CD4-positive, alpha-beta memory T cell (primary cell): ENCODE data around the gene RAB9A. TPM values are rescaled to one million over a fixed set of nuclear protein-coding genes. Genes with fewer than 3 reads are reported as not detected.
"Not testable (repeated sequence)": the region's sequence is repeated elsewhere in the genome, so short reads cannot be mapped to it uniquely, and the experiment has no call there.

Experiments used
- CTCF ChIA-PET: fragments of 350-600 bp; sonication (Branson Sonifier 250); formaldehyde crosslinking; loops from one replicate; lab custom pipeline; 2021; ENCODE audit warnings: inconsistent platforms; ENCODE audit not compliant: partially characterized antibody; lab: Charles Lee
- POLR2A ChIA-PET: fragments of 350-600 bp; sonication (Branson Sonifier 250); formaldehyde crosslinking; loops from one replicate; lab custom pipeline; 2021; ENCODE audit not compliant: partially characterized antibody; lab: Charles Lee
- DNase-seq, 5 donors: peaks; one replicate each; pipeline versions ENCODE4 v3.0.0 to v3.0.0-alpha.2; 2020 to 2022; ENCODE audit warnings: mixed read lengths in 1 of 5
- H3K27ac ChIP-seq: one replicate; pipeline ENCODE4 v1.7.0; 2013; ENCODE audit warnings: low read depth, low read length
- H3K27me3 ChIP-seq: 2 replicates; pipeline ENCODE4 v1.7.0; 2013; ENCODE audit warnings: mild to moderate bottlenecking, low read length, moderate library complexity; ENCODE audit not compliant: insufficient read depth
- H3K36me3 ChIP-seq: 2 replicates; pipeline ENCODE4 v1.7.0; 2013; ENCODE audit warnings: mild to moderate bottlenecking, low read length, moderate library complexity; ENCODE audit not compliant: insufficient read depth
- H3K4me1 ChIP-seq: 2 replicates; pipeline ENCODE4 v1.7.0; 2013; ENCODE audit warnings: mild to moderate bottlenecking, low read length, moderate library complexity; ENCODE audit not compliant: insufficient read depth
- H3K4me3 ChIP-seq, 2 donors: one replicate each; pipeline ENCODE4 v1.7.0; 2013; ENCODE audit warnings: low read length in 2 of 2, mild to moderate bottlenecking in 1 of 2
- H3K9me3 ChIP-seq, 2 donors: one replicate each; pipeline ENCODE4 v1.7.0; 2013; ENCODE audit warnings: low read length in 2 of 2, control low read depth in 1 of 2; ENCODE audit not compliant: control insufficient read depth in 1 of 2
- H3K27ac Mint-ChIP-seq, 7 donors: one replicate each; pipeline ENCODE4 v1.8.0; 2020 to 2021; ENCODE audit warnings: mixed read lengths in 7 of 7, mild to moderate bottlenecking in 6 of 7, inconsistent platforms in 3 of 7, moderate library complexity in 3 of 7
- H3K27me3 Mint-ChIP-seq, 2 donors: one replicate each; pipeline ENCODE4 v1.8.0; 2020 to 2021; ENCODE audit warnings: mixed read lengths in 2 of 2
- H3K36me3 Mint-ChIP-seq, 2 donors: one replicate each; pipeline ENCODE4 v1.8.0; 2020 to 2021; ENCODE audit warnings: mixed read lengths in 2 of 2, inconsistent platforms in 1 of 2, mild to moderate bottlenecking in 1 of 2
- H3K4me1 Mint-ChIP-seq, 4 donors: one replicate each; pipeline ENCODE4 v1.8.0; 2020 to 2021; ENCODE audit warnings: mixed read lengths in 4 of 4, mild to moderate bottlenecking in 1 of 4
- H3K4me3 Mint-ChIP-seq, 8 donors: one replicate each; pipeline ENCODE4 v1.8.0; 2020 to 2021; ENCODE audit warnings: mixed read lengths in 8 of 8, mild to moderate bottlenecking in 7 of 8, moderate library complexity in 6 of 8, inconsistent platforms in 3 of 8
- H3K9me3 Mint-ChIP-seq, 8 donors: one replicate each; pipeline ENCODE4 v1.8.0; 2020 to 2021; ENCODE audit warnings: mixed read lengths in 8 of 8, mild to moderate bottlenecking in 5 of 8, inconsistent platforms in 3 of 8, moderate library complexity in 1 of 8
- intact Hi-C: fragments of 100-400 bp; cut with micrococcal nuclease; formaldehyde crosslinking; loops from one replicate; pipeline ENCODE4 v1.15.1; 2023
- polyA plus RNA-seq, 2 donors: library from polyadenylated mRNA; unstranded; fragments of 300-500 nt; fragmentation: Illumina TruSeq; gene quantifications; one replicate each; pipeline ENCODE4 v1.2.3, GENCODE V29; 2021
- total RNA-seq, 2 experiments: library from RNA; stranded (reverse); gene quantifications; one replicate each; pipeline ENCODE4 v1.2.3, GENCODE V29; 2021

RAB9A gene
- total and polyA plus RNA-seq, 4 experiments from 2014 or later: 19.9 to 33.4 (median 27.2) TPM

GRCh38 chrX:13717700-13718472, 29.0 kb downstream of the RAB9A start:
- Mint-ChIP-seq H3K27ac (peak overlapping the region in 5 of 7 donors; percentile 17 to 95 (median 73)), H3K27me3 (no peaks in the 10 kb centered on the region), H3K36me3 (peaks cover 26 to 39% of the 10 kb centered on the region in 2 donors), H3K4me3 (peak overlapping the region in 1 of 8 donors; percentile 33), H3K4me1 (peaks cover 16 to 58% (median 35%) of the 10 kb centered on the region in 4 donors), H3K9me3 (peaks cover 0 to 2% (median 0%) of the 10 kb centered on the region in 8 donors)
- intact Hi-C loops: no loop called here
- CTCF ChIA-PET: interaction anchor here (1.4 kb wide), 1 partner anchor 26 kb away, joined by 3 read pairs; no protein-coding TSS in a partner anchor
- Histone ChIP-seq H3K36me3 (peaks cover 4% of the 10 kb centered on the region), H3K4me1 (peaks cover 43% of the 10 kb centered on the region), H3K4me3 (no peak overlapping the region), H3K27me3 (no peaks in the 10 kb centered on the region), H3K9me3 (no peaks in the 10 kb centered on the region), H3K27ac (no peak overlapping the region)
- POLR2A ChIA-PET: interaction anchor here (4.2 to 12.8 kb wide), 2 partner anchors 16 to 29 kb away, joined by 16 to 196 read pairs; partner anchors contain the start of genes OFD1, RAB9A and TRAPPC2
- no peak for DNase-seq

DNA sequence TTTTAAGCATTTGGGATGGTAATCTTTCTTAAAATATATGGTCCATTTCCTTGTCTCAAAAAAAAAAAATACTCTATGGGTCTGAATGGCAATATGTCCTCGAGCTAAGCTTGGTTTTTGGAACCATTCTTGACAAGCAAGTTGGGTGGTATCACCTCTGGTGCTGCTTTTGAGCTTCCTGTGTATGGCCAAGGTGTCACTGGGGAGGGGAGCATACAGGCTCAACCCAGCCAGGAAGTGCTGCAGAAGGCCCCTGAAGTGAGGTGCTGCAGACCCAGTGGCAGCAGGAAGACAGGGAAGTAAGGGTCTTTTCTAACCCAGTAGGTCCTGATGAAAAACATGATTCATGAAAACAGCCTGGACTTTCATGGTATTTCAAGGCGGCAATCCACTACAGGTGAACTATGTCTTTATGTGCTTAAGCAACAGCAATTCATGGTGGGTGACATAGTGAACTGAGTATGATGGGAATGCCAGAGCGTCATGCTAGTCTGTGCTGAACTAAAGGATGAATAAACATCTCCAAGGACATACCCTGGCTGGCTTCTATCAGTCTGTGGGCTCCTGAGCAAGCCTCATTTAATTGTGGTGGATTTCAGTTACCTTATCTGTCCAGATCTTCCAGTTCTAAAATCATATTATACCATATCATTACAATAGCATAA, 30.4 kb downstream of the RAB9A start:
- Histone ChIP-seq H3K36me3 (peaks cover 4% of the 10 kb centered on the region), H3K4me1 (peaks cover 52% of the 10 kb centered on the region), H3K4me3 (no peak overlapping the region), H3K27ac (peak overlapping the region; percentile 4), H3K27me3 (no peaks in the 10 kb centered on the region), H3K9me3 (no peaks in the 10 kb centered on the region)
- peak in 2 of 5 donors; percentile 12 to 15 for DNase-seq
- Mint-ChIP-seq H3K36me3 (peaks cover 34 to 49% of the 10 kb centered on the region in 2 donors), H3K27me3 (no peaks in the 10 kb centered on the region), H3K4me3 (peak overlapping the region in 4 of 8 donors; percentile 46 to 61 (median 50)), H3K4me1 (peaks cover 21 to 68% (median 43%) of the 10 kb centered on the region in 4 donors), H3K27ac (peak overlapping the region; percentile 49 to 88 (median 84)), H3K9me3 (peaks cover 0 to 2% (median 0%) of the 10 kb centered on the region in 8 donors)
- ChIA-PET CTCF (no interaction called here), POLR2A (interaction anchor here (0.9 to 12.8 kb wide), 3 partner anchors 10 to 32 kb away, joined by 3 to 196 read pairs (median 3); partner anchors contain the start of genes OFD1 and TRAPPC2)
- intact Hi-C loops: no loop called here

DNA sequence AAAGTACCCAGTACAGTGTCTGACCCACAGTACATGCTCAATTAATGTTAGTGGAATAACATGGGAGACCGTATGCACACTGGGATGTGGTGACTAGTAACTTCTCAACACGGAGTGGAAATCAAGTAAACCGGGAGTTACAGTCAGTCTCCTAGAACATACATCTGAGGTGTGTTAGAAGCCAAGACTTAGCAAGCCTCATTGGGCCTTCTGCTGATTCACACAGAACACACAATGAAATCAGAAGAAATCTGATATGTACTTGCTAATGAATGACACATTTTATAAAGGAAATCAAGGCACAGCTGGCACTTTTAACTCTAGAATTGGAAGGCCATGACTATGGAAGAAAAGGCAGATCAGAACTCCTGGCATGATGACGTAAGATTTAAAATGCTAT, 32.4 kb downstream of the RAB9A start:
- Histone ChIP-seq H3K27me3 (no peaks in the 10 kb centered on the region), H3K9me3 (no peaks in the 10 kb centered on the region), H3K27ac (no peak overlapping the region), H3K4me1 (peaks cover 59% of the 10 kb centered on the region), H3K36me3 (peaks cover 4% of the 10 kb centered on the region), H3K4me3 (no peak overlapping the region)
- Mint-ChIP-seq H3K27ac (peak overlapping the region in 4 of 7 donors; percentile 7 to 59 (median 31)), H3K27me3 (no peaks in the 10 kb centered on the region), H3K36me3 (peaks cover 35 to 45% of the 10 kb centered on the region in 2 donors), H3K4me3 (no peak overlapping the region), H3K9me3 (peaks cover 0 to 4% (median under 1%) of the 10 kb centered on the region in 8 donors), H3K4me1 (peaks cover 29 to 85% (median 57%) of the 10 kb centered on the region in 4 donors)
- POLR2A ChIA-PET: interaction anchor here (1.1 to 12.8 kb wide), 3 partner anchors 10 to 32 kb away, joined by 3 to 196 read pairs (median 6); partner anchors contain the start of genes OFD1, RAB9A and TRAPPC2
- DNase-seq: no peak
- intact Hi-C loops: no loop called here
- CTCF ChIA-PET: interaction anchor here (0.7 to 1.4 kb wide), 2 partner anchors 16 to 25 kb away, joined by 3 to 6 read pairs; no protein-coding TSS in a partner anchor

GRCh38 chrX:13721819-13722519, 33.0 kb downstream of the RAB9A start:
- H3K27me3 Mint-ChIP-seq: no peaks in the 10 kb centered on the region
- H3K27me3 ChIP-seq: no peaks in the 10 kb centered on the region
- H3K4me3 ChIP-seq: no peak overlapping the region
- no peak overlapping the region for H3K27ac ChIP-seq
- H3K4me1 ChIP-seq: peaks cover 54% of the 10 kb centered on the region
- H3K9me3 Mint-ChIP-seq: peaks cover 0 to 6% (median under 1%) of the 10 kb centered on the region in 8 donors
- DNase-seq: no peak
- peak overlapping the region; percentile 30 to 75 (median 59) for H3K27ac Mint-ChIP-seq
- H3K4me1 Mint-ChIP-seq: peaks cover 31 to 88% (median 60%) of the 10 kb centered on the region in 4 donors
- ChIA-PET POLR2A (interaction anchor here (1.1 to 12.8 kb wide), 3 partner anchors 10 to 33 kb away, joined by 3 to 196 read pairs (median 6); partner anchors contain the start of genes OFD1, RAB9A and TRAPPC2), CTCF (interaction anchor here (0.7 to 1.4 kb wide), 2 partner anchors 15 to 26 kb away, joined by 3 to 6 read pairs; no protein-coding TSS in a partner anchor)
- H3K4me3 Mint-ChIP-seq: no peak overlapping the region
- H3K36me3 Mint-ChIP-seq: peaks cover 36 to 46% of the 10 kb centered on the region in 2 donors
- no peaks in the 10 kb centered on the region for H3K9me3 ChIP-seq
- intact Hi-C loops: no loop called here
- H3K36me3 ChIP-seq: peaks cover 4% of the 10 kb centered on the region

DNA sequence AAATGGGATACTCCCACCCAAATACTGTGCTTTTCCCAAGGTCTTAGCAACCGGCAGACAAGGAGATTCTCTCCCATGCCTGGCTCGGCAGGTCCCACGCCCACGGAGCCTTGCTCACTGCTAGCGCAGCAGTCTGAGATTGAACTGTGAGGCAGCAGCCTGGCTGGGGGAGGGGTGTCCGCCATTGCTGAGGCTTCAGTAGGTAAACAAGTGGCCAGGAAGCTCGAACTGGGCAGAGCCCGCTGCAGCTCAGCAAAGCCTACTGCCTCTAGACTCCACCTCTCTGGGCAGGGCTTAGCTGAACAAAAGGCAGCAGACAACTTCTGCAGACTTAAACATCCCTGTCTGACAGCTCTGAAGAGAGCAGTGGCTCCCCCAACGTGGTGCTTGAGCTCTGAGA, 36.0 kb downstream of the RAB9A start:
- H3K27me3 Mint-ChIP-seq, H3K27me3 ChIP-seq, H3K9me3 ChIP-seq, H3K36me3 ChIP-seq: not testable (repeated sequence)
- Mint-ChIP-seq H3K27ac (peak overlapping the region; percentile 86 to 93 (median 89)), H3K4me3 (peak overlapping the region; percentile 52 to 84 (median 73)), H3K9me3 (peaks cover 0 to 20% (median 2%) of the 10 kb centered on the region in 8 donors), H3K36me3 (peaks cover 40 to 55% of the 10 kb centered on the region in 2 donors), H3K4me1 (peaks cover 32 to 86% (median 57%) of the 10 kb centered on the region in 4 donors)
- H3K4me1 ChIP-seq: peaks cover 25% of the 10 kb centered on the region
- peak; percentile 64 to 74 (median 70) for DNase-seq
- ChIA-PET CTCF (interaction anchor here (1.1 to 2.6 kb wide), 2 partner anchors 11 to 22 kb away, joined by 3 to 20 read pairs; partner anchors contain the start of genes OFD1 and TRAPPC2), POLR2A (interaction anchor here (0.9 to 12.8 kb wide), 7 partner anchors 9 to 638 kb away, joined by 3 to 196 read pairs (median 7); partner anchors contain the start of genes OFD1, RAB9A, TCEANC and TRAPPC2)
- peak overlapping the region in 1 of 2 donors; percentile 9 for H3K4me3 ChIP-seq
- intact Hi-C loops: loop anchor here (1.0 kb wide), 1 partner anchor 9 kb away; the partner anchor contains the start of genes OFD1 and TRAPPC2
- H3K27ac ChIP-seq: peak overlapping the region; percentile 9

- peaks cover 32% of the 10 kb centered on the region for H3K4me1 ChIP-seq
- DNase-seq, H3K27me3 Mint-ChIP-seq, H3K36me3 ChIP-seq, H3K27me3 ChIP-seq, H3K27ac ChIP-seq, H3K4me3 ChIP-seq, H3K9me3 ChIP-seq, intact Hi-C loops: not testable (repeated sequence)
- H3K4me1 Mint-ChIP-seq: peaks cover 39 to 89% (median 63%) of the 10 kb centered on the region in 4 donors
- ChIA-PET CTCF (interaction anchor here (2.6 kb wide), 1 partner anchor 9 kb away, joined by 20 read pairs; the partner anchor contains the start of genes OFD1 and TRAPPC2), POLR2A (interaction anchor here (3.3 to 12.8 kb wide), 2 partner anchors 8 to 38 kb away, joined by 13 to 196 read pairs; partner anchors contain the start of genes OFD1, RAB9A and TRAPPC2)
- peak overlapping the region in 5 of 8 donors; percentile 3 to 84 (median 43) for H3K4me3 Mint-ChIP-seq
- peaks cover 47 to 66% of the 10 kb centered on the region in 2 donors for H3K36me3 Mint-ChIP-seq
- H3K27ac Mint-ChIP-seq: peak overlapping the region in 6 of 7 donors; percentile 70 to 93 (median 90)
- peaks cover 0 to 20% (median 3%) of the 10 kb centered on the region in 8 donors for H3K9me3 Mint-ChIP-seq
These were observed 37.7 kb downstream of the RAB9A start for GRCh38 chrX:13726583-13726982.
